ENCODE data around the gene FLNB.

DNA sequence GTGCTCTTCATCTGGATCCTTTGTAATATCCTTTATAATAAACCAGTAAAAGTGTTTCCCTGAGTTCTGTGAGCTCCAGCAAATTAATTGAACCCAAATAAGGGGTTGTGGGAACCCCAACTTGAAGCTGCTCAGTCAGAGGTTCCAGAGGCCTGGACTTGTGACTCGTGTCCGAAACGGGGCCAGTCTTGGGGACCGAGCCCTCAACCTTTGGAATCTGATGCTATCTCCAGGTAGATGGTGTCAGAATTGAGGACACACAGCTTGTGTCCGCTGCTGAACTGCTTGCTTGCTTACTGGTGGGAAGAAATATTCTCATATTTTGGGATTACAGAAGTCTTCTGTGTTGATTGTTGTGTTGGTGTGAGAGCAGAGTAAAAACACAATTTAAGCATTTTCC is 39.7 kb upstream of the FLNB start:
- TF ChIP-seq CTCF (IDR thresholded peaks at IDR 0.05) (no peak), POLR2A (IDR thresholded peaks at IDR 0.05) (no peak)

Data from prostate gland (tissue), 2 donors.